ENCODE data around the gene ASCL2.
A peak's percentile ranks its signal among the peaks of the same experiment; 100 is the strongest.

ASCL2 gene

DNA sequence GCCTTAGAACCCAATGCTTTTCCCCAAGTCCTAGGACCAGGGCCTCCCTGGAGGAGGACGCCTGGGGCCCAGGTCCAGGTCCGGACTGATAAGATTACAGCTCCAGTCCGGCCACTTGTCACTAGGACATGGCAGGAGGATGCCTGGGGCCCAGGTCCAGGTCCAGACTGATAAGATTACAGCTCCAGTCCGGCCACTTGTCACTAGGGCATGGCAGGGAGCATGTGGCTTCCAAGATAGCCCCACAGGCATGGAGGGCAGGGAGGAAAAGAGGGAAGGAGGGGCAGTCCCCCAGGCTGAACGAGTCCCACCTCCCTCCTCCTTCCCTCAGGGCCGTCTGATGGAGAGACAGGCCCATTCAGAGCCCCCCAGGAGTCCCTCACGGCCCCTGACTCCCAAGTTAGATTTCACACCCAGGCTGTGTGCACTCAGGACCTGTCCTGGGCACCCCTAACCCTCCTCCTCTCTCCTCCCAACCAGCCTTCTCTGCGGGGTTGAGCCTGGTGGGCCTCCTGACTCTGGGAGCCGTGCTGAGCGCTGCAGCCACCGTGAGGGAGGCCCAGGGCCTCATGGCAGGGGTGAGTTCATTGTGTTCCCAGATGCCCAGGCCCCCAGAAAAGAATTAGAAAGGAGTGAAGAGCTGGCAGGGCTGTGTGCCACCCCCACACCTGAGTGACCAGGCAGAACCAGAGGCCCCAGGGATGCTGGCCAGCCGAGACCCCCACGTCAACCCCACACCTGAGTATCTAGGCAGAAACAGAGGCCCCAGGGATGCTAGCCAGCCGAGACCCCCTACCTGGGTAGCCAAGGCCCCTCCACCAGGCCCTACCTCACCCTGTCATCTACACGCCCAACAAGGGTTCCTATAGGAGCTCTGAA lies 33.5 kb upstream of the ASCL2 start:
- no peak overlapping the region for H3K4me3 ChIP-seq (ENCODE audit: low read length)
- TF ChIP-seq, protein P1, sequence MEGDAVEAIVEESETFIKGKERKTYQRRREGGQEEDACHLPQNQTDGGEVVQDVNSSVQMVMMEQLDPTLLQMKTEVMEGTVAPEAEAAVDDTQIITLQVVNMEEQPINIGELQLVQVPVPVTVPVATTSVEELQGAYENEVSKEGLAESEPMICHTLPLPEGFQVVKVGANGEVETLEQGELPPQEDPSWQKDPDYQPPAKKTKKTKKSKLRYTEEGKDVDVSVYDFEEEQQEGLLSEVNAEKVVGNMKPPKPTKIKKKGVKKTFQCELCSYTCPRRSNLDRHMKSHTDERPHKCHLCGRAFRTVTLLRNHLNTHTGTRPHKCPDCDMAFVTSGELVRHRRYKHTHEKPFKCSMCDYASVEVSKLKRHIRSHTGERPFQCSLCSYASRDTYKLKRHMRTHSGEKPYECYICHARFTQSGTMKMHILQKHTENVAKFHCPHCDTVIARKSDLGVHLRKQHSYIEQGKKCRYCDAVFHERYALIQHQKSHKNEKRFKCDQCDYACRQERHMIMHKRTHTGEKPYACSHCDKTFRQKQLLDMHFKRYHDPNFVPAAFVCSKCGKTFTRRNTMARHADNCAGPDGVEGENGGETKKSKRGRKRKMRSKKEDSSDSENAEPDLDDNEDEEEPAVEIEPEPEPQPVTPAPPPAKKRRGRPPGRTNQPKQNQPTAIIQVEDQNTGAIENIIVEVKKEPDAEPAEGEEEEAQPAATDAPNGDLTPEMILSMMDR (conservative IDR thresholded peaks at IDR 0.05; ENCODE audit: low read length), result no peak
- DNase-seq (ENCODE audit: low read depth), result no peak

DNA sequence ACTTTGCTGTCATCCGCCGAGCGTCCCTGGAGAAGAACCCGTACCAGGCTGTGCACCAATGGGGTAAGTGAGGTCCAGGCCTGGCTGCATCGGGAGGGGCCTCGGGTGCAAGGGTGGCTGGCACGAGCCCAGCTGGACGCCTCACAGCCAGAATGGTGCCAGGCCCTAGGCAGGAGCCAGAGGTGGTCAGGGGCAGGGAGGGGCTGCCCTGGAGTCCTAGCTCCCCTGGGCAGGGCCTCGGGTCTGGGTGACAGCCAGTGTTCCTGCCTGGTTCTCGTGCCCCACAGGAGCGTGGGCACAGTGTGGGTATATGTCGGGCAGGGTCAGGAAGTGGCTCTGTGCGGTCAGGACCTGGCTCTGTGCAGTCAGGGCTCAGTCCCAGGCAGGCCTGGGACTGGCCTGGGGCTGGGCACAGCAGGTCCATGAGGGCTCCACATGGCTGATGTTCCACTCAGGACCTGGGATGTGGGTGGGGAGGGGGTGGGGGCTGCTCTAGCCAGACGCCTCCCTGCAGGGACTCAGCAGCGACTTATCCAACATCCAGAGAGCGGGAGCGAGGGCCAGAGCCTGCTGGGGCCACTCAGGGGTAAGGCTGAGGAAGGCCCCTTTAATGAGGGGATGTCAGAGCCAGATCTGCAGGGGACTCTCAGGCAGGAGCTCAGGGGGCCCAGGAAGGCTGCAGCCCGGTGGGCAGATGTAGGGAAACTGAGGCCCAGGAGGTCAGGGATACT lies 32.7 kb upstream of the ASCL2 start:
- DNase-seq (ENCODE audit: low read depth), result no peak

DNA sequence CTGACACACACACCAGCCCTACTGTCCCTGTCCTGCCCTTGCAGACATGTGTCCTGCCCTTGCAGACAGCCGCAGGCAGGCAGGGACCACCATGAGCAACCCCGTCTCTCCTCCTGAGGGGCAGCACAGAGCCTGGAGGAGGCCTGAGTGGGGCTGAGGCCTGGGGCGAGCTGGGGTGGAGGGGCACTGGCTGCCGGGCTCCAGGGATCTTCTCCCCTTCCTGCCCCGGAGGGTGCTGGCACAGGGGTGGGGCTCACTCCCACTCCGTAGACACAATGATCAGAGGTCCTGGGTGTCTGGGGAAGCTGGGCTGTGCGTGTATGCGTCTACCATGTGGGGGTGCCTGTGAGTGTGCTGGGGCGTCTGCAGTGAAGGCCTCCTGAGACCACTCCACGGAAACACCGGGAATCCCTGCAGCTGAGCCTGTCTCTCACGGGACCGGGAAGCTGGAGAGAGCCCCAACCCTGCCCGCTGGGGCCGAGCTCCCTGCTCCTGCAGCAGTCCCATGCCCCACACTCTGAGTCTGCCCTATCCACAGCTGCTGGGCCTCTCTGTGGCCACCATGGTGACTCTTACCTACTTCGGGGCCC lies 32.0 kb upstream of the ASCL2 start:
- no peak overlapping the region for H3K4me3 ChIP-seq (ENCODE audit: low read length)
- TF ChIP-seq, protein P1 (conservative IDR thresholded peaks at IDR 0.05; ENCODE audit: low read length), result no peak
- no peak for DNase-seq (ENCODE audit: low read depth)

More for the DNA sequence above, 32.7 kb upstream of the ASCL2 start:
- H3K4me3 ChIP-seq (ENCODE audit: low read length), result no peak overlapping the region
- TF ChIP-seq, protein P1 (conservative IDR thresholded peaks at IDR 0.05; ENCODE audit: low read length), result no peak

DNA sequence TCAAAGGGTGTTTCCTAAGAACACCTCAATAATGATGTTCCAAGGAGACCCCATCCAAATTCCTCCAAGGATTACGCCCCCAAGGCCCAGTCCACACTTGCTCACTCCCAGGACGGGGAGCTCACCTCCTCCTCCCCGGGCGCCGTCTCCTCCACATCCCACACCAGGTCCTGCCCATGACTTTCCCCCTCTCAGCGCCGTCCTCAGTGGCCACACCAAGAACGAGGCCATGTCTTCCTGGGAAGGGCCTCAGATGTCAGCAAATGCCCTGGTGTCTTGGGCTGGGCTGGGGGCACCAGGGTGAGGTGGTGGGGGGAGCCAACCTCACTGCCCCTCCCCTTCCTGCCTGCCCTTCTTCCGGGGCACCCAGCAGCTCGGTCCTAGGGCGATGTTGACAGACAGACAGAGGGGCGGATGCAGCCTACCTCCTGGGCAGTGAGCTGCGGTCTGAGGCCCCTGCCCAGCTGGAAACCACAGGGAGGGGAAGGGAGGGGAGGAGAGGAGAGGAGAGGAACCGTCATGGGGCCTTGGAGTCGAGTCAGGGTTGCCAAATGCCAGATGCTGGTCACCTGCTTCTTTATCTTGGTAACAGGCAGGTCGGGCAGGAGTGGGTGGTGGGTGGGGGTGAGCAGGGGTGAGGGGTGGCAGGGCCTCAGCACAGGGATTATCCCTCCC lies 31.4 kb upstream of the ASCL2 start, which contains the start of the genes C11orf21 and TSPAN32:
Gene C11orf21, minus strand, starts transcription at position 288 of the 675 bp plus-strand sequence. Its CDS starts 110 bp downstream, at position 178.
Gene TSPAN32, plus strand, starts transcription at position 383 of the 675 bp plus-strand sequence. Its CDS starts 137 bp downstream, at position 520.
- peak; percentile 44 for DNase-seq (ENCODE audit: low read depth)
- no peak within 1 kb of the TSS for H3K4me3 ChIP-seq (ENCODE audit: low read length)
- TF ChIP-seq, protein P1 (conservative IDR thresholded peaks at IDR 0.05; ENCODE audit: low read length), result no peak

DNA sequence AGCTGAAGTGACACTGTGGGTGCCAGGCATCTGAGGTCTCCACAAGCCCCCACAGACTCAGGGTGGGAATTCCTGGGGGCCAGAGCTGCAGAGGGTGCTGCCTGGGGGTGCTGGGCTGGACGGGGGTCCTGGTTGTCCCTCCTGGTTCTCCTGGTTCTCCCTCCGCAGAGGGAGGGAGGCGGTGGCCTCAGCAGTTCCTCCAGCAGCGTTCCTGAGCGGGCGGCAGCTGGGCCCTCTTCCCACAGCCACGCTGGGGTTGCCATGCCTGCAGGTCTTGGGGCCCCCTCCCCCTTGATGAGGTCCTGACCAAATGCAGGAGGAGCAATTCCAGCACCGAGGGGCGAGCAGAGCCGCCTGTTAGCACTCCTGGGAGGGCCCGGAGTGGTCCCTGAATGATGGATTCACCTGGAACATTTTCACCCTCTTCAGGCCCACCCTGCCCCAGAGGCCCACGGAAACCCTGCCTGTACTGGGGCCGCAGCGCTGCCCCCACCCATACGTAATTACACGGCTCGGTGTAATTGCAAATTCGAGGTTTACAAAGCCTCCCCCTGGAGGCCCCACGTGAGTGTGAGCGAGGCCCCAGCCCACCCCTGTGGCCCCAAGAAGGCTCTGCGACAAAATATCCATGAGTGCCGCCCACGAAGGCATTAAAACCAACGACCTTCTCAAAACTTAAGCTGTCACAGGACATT lies 30.7 kb upstream of the ASCL2 start:
- no peak for DNase-seq (ENCODE audit: low read depth)
- H3K4me3 ChIP-seq (ENCODE audit: low read length), result no peak overlapping the region
- TF ChIP-seq, protein P1 (conservative IDR thresholded peaks at IDR 0.05; ENCODE audit: low read length), result no peak

DNA sequence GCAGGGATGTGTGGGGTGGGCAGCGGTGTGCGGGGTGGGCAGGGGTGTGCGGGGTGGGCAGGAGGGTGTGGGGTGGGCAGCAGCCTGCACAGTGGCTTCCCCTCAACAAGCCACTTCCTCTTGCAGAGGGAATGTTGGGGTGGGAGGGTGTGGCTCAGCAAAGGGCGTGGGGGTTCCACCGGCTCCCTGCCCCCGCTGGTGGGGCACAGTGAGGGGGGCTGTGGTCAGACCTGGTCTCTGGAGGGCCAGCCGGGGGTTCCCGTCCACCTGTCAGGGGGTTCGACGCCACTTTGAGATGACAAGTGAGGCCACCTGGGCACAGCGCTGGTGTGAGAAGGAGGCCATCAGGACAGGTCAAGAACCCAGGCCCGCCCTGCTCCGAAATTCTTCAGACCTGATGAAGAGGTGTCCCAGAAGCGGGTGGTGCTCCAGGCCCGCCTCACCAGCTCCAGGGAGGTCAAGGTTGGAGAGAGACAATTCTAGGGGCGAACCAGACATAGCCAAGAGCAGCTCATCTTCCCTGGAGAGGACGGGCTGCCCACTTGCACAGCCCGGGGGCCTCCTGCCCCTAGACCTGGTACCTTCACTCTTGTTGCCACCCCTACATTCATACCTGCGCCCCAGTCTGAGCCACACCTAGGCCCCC lies 30.0 kb upstream of the ASCL2 start:
- no peak overlapping the region for H3K4me3 ChIP-seq (ENCODE audit: low read length)
- DNase-seq (ENCODE audit: low read depth), result no peak
- TF ChIP-seq, protein P1 (conservative IDR thresholded peaks at IDR 0.05; ENCODE audit: low read length), result no peak

All from AG10803 (cell line).